ENCODE data around the gene SPATA31D1.

Gene SPATA31D1

GRCh38 chr9:81989700-81990099, 1.1 kb downstream of the SPATA31D1 start:
- Histone ChIP-seq H3K79me2 (ENCODE audit: control insufficient read depth, low read length) (no peaks in the 10 kb centered on the region), H3K27ac (ENCODE audit: low read depth, low read length) (no peak overlapping the region), H3K36me3 (ENCODE audit: control insufficient read depth, low read length) (no peaks in the 10 kb centered on the region), H3F3A (ENCODE audit: control insufficient read depth, insufficient read depth) (no peaks in the 10 kb centered on the region), H3K27me3 (ENCODE audit: control insufficient read depth, low read length) (no peaks in the 10 kb centered on the region), H4K20me1 (ENCODE audit: control insufficient read depth, insufficient read depth, low read depth, low read length) (no peaks in the 10 kb centered on the region), H3K4me2 (ENCODE audit: low read length) (no peak overlapping the region), H3K4me3 (ENCODE audit: low read length) (no peak overlapping the region), H3K9me2 (replicated peaks; ENCODE audit: control insufficient read depth, low read length) (no peaks in the 10 kb centered on the region), H3K9me3 (ENCODE audit: control insufficient read depth, insufficient read depth, low read length) (no peaks in the 10 kb centered on the region), H3K4me1 (ENCODE audit: control insufficient read depth, low read length) (no peaks in the 10 kb centered on the region)
- TF ChIP-seq CTCF (IDR thresholded peaks at IDR 0.05; ENCODE audit: low read depth, low read length, poor library complexity, severe bottlenecking): no peak
- no peak for TF ChIP-seq EZH2phosphoT487 (IDR thresholded peaks at IDR 0.05; ENCODE audit: borderline replicate concordance, low read length)

- no peaks in the 10 kb centered on the region for H3K9me2 ChIP-seq (replicated peaks; ENCODE audit: control insufficient read depth, low read length)
- H3F3A ChIP-seq (ENCODE audit: control insufficient read depth, insufficient read depth): no peaks in the 10 kb centered on the region
- H3K79me2 ChIP-seq (ENCODE audit: control insufficient read depth, low read length): no peaks in the 10 kb centered on the region
- no peak overlapping the region for H3K27ac ChIP-seq (ENCODE audit: low read depth, low read length)
- no peak overlapping the region for H3K4me3 ChIP-seq (ENCODE audit: low read length)
- no peaks in the 10 kb centered on the region for H4K20me1 ChIP-seq (ENCODE audit: control insufficient read depth, insufficient read depth, low read depth, low read length)
- no peaks in the 10 kb centered on the region for H3K4me1 ChIP-seq (ENCODE audit: control insufficient read depth, low read length)
- TF ChIP-seq CTCF (IDR thresholded peaks at IDR 0.05; ENCODE audit: low read depth, low read length, poor library complexity, severe bottlenecking): no peak
- TF ChIP-seq EZH2phosphoT487 (IDR thresholded peaks at IDR 0.05; ENCODE audit: borderline replicate concordance, low read length): no peak
- H3K9me3 ChIP-seq (ENCODE audit: control insufficient read depth, insufficient read depth, low read length): no peaks in the 10 kb centered on the region
- no peaks in the 10 kb centered on the region for H3K36me3 ChIP-seq (ENCODE audit: control insufficient read depth, low read length)
- H3K27me3 ChIP-seq (ENCODE audit: control insufficient read depth, low read length): no peaks in the 10 kb centered on the region
- no peak overlapping the region for H3K4me2 ChIP-seq (ENCODE audit: low read length)
These were observed 5.1 kb downstream of the SPATA31D1 start for GRCh38 chr9:81993656-81994055.

GRCh38 chr9:81999806-82000205, 11.2 kb downstream of the SPATA31D1 start:
- H3K4me2 ChIP-seq (ENCODE audit: low read length): no peak overlapping the region

More at GRCh38 chr9:81999806-82000205, 11.2 kb downstream of the SPATA31D1 start:
- Histone ChIP-seq H3K27me3 (ENCODE audit: control insufficient read depth, low read length) (no peaks in the 10 kb centered on the region), H3K4me1 (ENCODE audit: control insufficient read depth, low read length) (no peaks in the 10 kb centered on the region), H3K36me3 (ENCODE audit: control insufficient read depth, low read length) (no peaks in the 10 kb centered on the region), H3K27ac (ENCODE audit: low read depth, low read length) (no peak overlapping the region), H4K20me1 (ENCODE audit: control insufficient read depth, insufficient read depth, low read depth, low read length) (no peaks in the 10 kb centered on the region), H3F3A (ENCODE audit: control insufficient read depth, insufficient read depth) (no peaks in the 10 kb centered on the region), H3K79me2 (ENCODE audit: control insufficient read depth, low read length) (no peaks in the 10 kb centered on the region), H3K4me3 (ENCODE audit: low read length) (no peak overlapping the region), H3K9me3 (ENCODE audit: control insufficient read depth, insufficient read depth, low read length) (no peaks in the 10 kb centered on the region), H3K9me2 (replicated peaks; ENCODE audit: control insufficient read depth, low read length) (no peaks in the 10 kb centered on the region)
- TF ChIP-seq CTCF (IDR thresholded peaks at IDR 0.05; ENCODE audit: low read depth, low read length, poor library complexity, severe bottlenecking): no peak
- no peak for TF ChIP-seq EZH2phosphoT487 (IDR thresholded peaks at IDR 0.05; ENCODE audit: borderline replicate concordance, low read length)
